HepG2 (cell line): ENCODE results near the gene PDILT. TPM values are rescaled to one million over a fixed set of nuclear protein-coding genes. Genes with fewer than 3 reads are reported as not detected.
A peak's percentile ranks its signal among the peaks of the same experiment; 100 is the strongest.

Experiments
- ATF7-NPFF ChIP-seq: sonication (generic); formaldehyde crosslinking; IDR thresholded peaks from 2 replicates; pipeline ENCODE4 v1.8.1; 2023; ENCODE audit warnings: mild to moderate bottlenecking, low read depth, missing genetic modification reagents, moderate library complexity
- CREBL2 ChIP-seq: sonication (generic); formaldehyde crosslinking; IDR thresholded peaks from 2 replicates; pipeline ENCODE4 v1.8.1; 2023; ENCODE audit warnings: missing genetic modification reagents, mild to moderate bottlenecking, borderline replicate concordance
- ETV6 ChIP-seq: sonication (generic); formaldehyde crosslinking; conservative IDR thresholded peaks from 2 replicates; pipeline ENCODE4 v1.4.0; 2020; ENCODE audit warnings: missing genetic modification reagents
- FOSL1 ChIP-seq: sonication (generic); formaldehyde crosslinking; IDR thresholded peaks from 2 replicates; pipeline ENCODE4 v1.9.0; 2021; ENCODE audit warnings: missing genetic modification reagents, borderline replicate concordance
- FOXK1 ChIP-seq: sonication (generic); formaldehyde crosslinking; IDR thresholded peaks from 2 replicates; pipeline ENCODE4 v1.4.0; 2020; ENCODE audit warnings: low read depth, missing genetic modification reagents, borderline replicate concordance
- HNRNPLL ChIP-seq: fragments of 200-400 bp; formaldehyde crosslinking; IDR thresholded peaks from 2 replicates; pipeline ENCODE4 v1.6.1; 2017; ENCODE audit warnings: mild to moderate bottlenecking, low read depth, low read length; ENCODE audit not compliant: poor library complexity, severe bottlenecking
- PHF5A ChIP-seq: IDR thresholded peaks from one replicate; pipeline ENCODE4 v1.6.1; 2018; ENCODE audit warnings: low read depth, missing genetic modification reagents; ENCODE audit not compliant: unreplicated experiment
- STAG1 ChIP-seq: sonication (generic); formaldehyde crosslinking; IDR thresholded peaks from 2 replicates; pipeline ENCODE4 v1.4.0; 2020; ENCODE audit warnings: missing genetic modification reagents
- ZNF101 ChIP-seq: sonication (generic); formaldehyde crosslinking; IDR thresholded peaks from 2 replicates; pipeline ENCODE4 v1.4.0; 2020; ENCODE audit warnings: mild to moderate bottlenecking, low read depth, missing genetic modification reagents, borderline replicate concordance
- ZNF24 ChIP-seq: fragments of 450-650 bp; IDR thresholded peaks from 2 replicates; pipeline ENCODE4 v1.6.1; 2017; ENCODE audit warnings: antibody characterized with exemption, mild to moderate bottlenecking
- ZNF263 ChIP-seq: sonication (generic); formaldehyde crosslinking; IDR thresholded peaks from 2 replicates; pipeline ENCODE4 v1.4.0; 2020; ENCODE audit warnings: missing genetic modification reagents
- ZNF614 ChIP-seq: IDR thresholded peaks from 2 replicates; pipeline ENCODE4 v1.6.1; 2018; ENCODE audit warnings: missing biosample characterization, missing genetic modification reagents, inconsistent platforms, borderline replicate concordance
- ZSCAN31 ChIP-seq: sonication (generic); formaldehyde crosslinking; IDR thresholded peaks from 2 replicates; pipeline ENCODE4 v1.5.0; 2020; ENCODE audit warnings: low read depth, mild to moderate bottlenecking, missing genetic modification reagents
- polyA plus RNA-seq, 8 experiments: library from polyadenylated mRNA; depleted of rRNA in 3 of 8; stranded (reverse) in 7 of 8; unstranded in 1 of 8; fragments of >200 nt; fragmentation: Illumina TruSeq in 4 of 8; extraction: Trizol in 4 of 8; gene quantifications; 2 replicates each; pipeline versions ENCODE4 v1.2.1 to v1.2.3, GENCODE V29; 2011 to 2016; ENCODE audit warnings: low read depth in 4 of 8, missing spikeins in 1 of 8, mixed read lengths in 1 of 8; ENCODE audit not compliant: insufficient read depth in 1 of 8
- total RNA-seq, 5 experiments: library from RNA; depleted of rRNA; stranded (reverse); fragments of >200 nt; fragmentation: Illumina TruSeq; extraction: Trizol; gene quantifications; 2 replicates each; pipeline ENCODE4 v1.2.3, GENCODE V29; 2016; ENCODE audit warnings: low read depth in 1 of 5
- TF ChIP-seq, protein P1 (sequence below): sonication (generic); formaldehyde crosslinking; IDR thresholded peaks from 2 replicates; pipeline ENCODE4 v1.8.1; 2023; ENCODE audit warnings: mild to moderate bottlenecking, inconsistent platforms, moderate library complexity, missing genetic modification reagents, borderline replicate concordance
- TF ChIP-seq, protein P2 (sequence below): sonication (generic); formaldehyde crosslinking; IDR thresholded peaks from 2 replicates; pipeline ENCODE4 v1.9.0; 2021; ENCODE audit warnings: mild to moderate bottlenecking, missing genetic modification reagents
- TF ChIP-seq, protein P3 (sequence below): IDR thresholded peaks from 2 replicates; pipeline ENCODE4 v1.6.1; 2016; ENCODE audit warnings: missing compliant biosample characterization, missing genetic modification reagents, borderline replicate concordance
- TF ChIP-seq, protein P4 (sequence below): sonication (generic); formaldehyde crosslinking; IDR thresholded peaks from 2 replicates; pipeline ENCODE4 v1.5.1; 2020; ENCODE audit warnings: mild to moderate bottlenecking, moderate library complexity, missing genetic modification reagents

The PDILT gene
- total and polyA plus RNA-seq, 2 of the 13 experiments (the other 11 are each of a cell fraction or from before 2014, with no cell fraction given) = not detected

- TF ChIP-seq ATF7-NPFF (CRISPR knock-in tag) = no peak
- TF ChIP-seq, protein P1, sequence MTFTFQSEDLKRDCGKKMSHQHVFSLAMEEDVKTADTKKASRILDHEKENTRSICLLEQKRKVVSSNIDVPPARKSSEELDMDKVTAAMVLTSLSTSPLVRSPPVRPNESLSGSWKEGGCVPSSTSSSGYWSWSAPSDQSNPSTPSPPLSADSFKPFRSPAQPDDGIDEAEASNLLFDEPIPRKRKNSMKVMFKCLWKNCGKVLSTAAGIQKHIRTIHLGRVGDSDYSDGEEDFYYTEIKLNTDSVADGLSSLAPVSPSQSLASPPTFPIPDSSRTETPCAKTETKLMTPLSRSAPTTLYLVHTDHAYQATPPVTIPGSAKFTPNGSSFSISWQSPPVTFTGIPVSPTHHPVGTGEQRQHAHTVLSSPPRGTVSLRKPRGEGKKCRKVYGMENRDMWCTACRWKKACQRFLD = no peak
- TF ChIP-seq FOSL1 (CRISPR knock-in tag) = no peak
- no peak for TF ChIP-seq ZNF614 (CRISPR knock-in tag)
- TF ChIP-seq STAG1 (CRISPR knock-in tag) = peak; percentile 97
- TF ChIP-seq, protein P2, sequence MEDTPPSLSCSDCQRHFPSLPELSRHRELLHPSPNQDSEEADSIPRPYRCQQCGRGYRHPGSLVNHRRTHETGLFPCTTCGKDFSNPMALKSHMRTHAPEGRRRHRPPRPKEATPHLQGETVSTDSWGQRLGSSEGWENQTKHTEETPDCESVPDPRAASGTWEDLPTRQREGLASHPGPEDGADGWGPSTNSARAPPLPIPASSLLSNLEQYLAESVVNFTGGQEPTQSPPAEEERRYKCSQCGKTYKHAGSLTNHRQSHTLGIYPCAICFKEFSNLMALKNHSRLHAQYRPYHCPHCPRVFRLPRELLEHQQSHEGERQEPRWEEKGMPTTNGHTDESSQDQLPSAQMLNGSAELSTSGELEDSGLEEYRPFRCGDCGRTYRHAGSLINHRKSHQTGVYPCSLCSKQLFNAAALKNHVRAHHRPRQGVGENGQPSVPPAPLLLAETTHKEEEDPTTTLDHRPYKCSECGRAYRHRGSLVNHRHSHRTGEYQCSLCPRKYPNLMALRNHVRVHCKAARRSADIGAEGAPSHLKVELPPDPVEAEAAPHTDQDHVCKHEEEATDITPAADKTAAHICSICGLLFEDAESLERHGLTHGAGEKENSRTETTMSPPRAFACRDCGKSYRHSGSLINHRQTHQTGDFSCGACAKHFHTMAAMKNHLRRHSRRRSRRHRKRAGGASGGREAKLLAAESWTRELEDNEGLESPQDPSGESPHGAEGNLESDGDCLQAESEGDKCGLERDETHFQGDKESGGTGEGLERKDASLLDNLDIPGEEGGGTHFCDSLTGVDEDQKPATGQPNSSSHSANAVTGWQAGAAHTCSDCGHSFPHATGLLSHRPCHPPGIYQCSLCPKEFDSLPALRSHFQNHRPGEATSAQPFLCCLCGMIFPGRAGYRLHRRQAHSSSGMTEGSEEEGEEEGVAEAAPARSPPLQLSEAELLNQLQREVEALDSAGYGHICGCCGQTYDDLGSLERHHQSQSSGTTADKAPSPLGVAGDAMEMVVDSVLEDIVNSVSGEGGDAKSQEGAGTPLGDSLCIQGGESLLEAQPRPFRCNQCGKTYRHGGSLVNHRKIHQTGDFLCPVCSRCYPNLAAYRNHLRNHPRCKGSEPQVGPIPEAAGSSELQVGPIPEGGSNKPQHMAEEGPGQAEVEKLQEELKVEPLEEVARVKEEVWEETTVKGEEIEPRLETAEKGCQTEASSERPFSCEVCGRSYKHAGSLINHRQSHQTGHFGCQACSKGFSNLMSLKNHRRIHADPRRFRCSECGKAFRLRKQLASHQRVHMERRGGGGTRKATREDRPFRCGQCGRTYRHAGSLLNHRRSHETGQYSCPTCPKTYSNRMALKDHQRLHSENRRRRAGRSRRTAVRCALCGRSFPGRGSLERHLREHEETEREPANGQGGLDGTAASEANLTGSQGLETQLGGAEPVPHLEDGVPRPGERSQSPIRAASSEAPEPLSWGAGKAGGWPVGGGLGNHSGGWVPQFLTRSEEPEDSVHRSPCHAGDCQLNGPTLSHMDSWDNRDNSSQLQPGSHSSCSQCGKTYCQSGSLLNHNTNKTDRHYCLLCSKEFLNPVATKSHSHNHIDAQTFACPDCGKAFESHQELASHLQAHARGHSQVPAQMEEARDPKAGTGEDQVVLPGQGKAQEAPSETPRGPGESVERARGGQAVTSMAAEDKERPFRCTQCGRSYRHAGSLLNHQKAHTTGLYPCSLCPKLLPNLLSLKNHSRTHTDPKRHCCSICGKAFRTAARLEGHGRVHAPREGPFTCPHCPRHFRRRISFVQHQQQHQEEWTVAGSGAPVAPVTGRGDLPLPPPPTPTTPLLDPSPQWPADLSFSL (CRISPR knock-in tag) = 0 out of 2 replicates have a peak, but pooled peaks have one; percentile 28
- TF ChIP-seq, protein P3, sequence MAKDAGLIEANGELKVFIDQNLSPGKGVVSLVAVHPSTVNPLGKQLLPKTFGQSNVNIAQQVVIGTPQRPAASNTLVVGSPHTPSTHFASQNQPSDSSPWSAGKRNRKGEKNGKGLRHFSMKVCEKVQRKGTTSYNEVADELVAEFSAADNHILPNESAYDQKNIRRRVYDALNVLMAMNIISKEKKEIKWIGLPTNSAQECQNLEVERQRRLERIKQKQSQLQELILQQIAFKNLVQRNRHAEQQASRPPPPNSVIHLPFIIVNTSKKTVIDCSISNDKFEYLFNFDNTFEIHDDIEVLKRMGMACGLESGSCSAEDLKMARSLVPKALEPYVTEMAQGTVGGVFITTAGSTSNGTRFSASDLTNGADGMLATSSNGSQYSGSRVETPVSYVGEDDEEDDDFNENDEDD = 0 out of 2 replicates have a peak, but pooled peaks have one; percentile 47
- no peak for TF ChIP-seq CREBL2 (CRISPR knock-in tag)
- no peak for TF ChIP-seq ZNF263
- TF ChIP-seq ETV6 (CRISPR knock-in tag) = no peak
- TF ChIP-seq FOXK1 (CRISPR knock-in tag) = peak; percentile 40; the same call in 1 of the 2 replicates
- TF ChIP-seq, protein P4, sequence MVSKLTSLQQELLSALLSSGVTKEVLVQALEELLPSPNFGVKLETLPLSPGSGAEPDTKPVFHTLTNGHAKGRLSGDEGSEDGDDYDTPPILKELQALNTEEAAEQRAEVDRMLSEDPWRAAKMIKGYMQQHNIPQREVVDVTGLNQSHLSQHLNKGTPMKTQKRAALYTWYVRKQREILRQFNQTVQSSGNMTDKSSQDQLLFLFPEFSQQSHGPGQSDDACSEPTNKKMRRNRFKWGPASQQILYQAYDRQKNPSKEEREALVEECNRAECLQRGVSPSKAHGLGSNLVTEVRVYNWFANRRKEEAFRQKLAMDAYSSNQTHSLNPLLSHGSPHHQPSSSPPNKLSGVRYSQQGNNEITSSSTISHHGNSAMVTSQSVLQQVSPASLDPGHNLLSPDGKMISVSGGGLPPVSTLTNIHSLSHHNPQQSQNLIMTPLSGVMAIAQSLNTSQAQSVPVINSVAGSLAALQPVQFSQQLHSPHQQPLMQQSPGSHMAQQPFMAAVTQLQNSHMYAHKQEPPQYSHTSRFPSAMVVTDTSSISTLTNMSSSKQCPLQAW (CRISPR knock-in tag) = peak; percentile 52; the same call in 1 of the 2 replicates
- TF ChIP-seq HNRNPLL = no peak
- TF ChIP-seq ZSCAN31 (CRISPR knock-in tag) = no peak; the same call in 1 of the 2 replicates
- TF ChIP-seq ZNF24 = no peak
- no peak for TF ChIP-seq ZNF101 (CRISPR knock-in tag)
- peak; percentile 35 for TF ChIP-seq PHF5A (CRISPR knock-in tag)
These were observed 21.2 kb downstream of the PDILT start (continued) for GRCh38 chr16:20383106-20384029.
